Suprapubic skin (tissue), 4 donors: Measurements from ENCODE around the gene TSPAN17. TPM values are rescaled to one million over a fixed set of nuclear protein-coding genes. Genes with fewer than 3 reads are reported as not detected.

Source experiments
- DNase-seq, 2 donors: peaks; one replicate each; pipeline ENCODE4 v3.0.0-alpha.2; 2019; ENCODE audit warnings: low spot score in 2 of 2
- H3K27ac ChIP-seq: fragments of 200-600 bp; sonication (generic); one replicate; pipeline ENCODE4 v1.5.1; 2019
- H3K27me3 ChIP-seq: fragments of 200-600 bp; sonication (generic); one replicate; pipeline ENCODE4 v1.5.1; 2019
- H3K36me3 ChIP-seq: fragments of 200-600 bp; sonication (generic); one replicate; pipeline ENCODE4 v1.5.1; 2019
- H3K4me1 ChIP-seq: fragments of 200-600 bp; sonication (generic); one replicate; pipeline ENCODE4 v1.5.1; 2019
- H3K4me3 ChIP-seq: fragments of 200-600 bp; sonication (generic); one replicate; pipeline ENCODE4 v1.5.1; 2019; ENCODE audit warnings: mild to moderate bottlenecking
- H3K9me3 ChIP-seq: fragments of 200-600 bp; sonication (generic); one replicate; pipeline ENCODE4 v1.5.1; 2019
- EP300 ChIP-seq: sonication (generic); formaldehyde crosslinking; IDR thresholded peaks from one replicate; pipeline ENCODE4 v1.6.1; 2017; ENCODE audit warnings: antibody characterized with exemption
- POLR2A ChIP-seq, 2 donors: fragments of 450-650 bp; IDR thresholded peaks; one replicate each; pipeline ENCODE4 v1.6.1; 2017; ENCODE audit warnings: antibody characterized with exemption in 2 of 2, mild to moderate bottlenecking in 2 of 2, moderate library complexity in 2 of 2
- POLR2AphosphoS5 ChIP-seq, 3 donors: sonication (generic); formaldehyde crosslinking; IDR thresholded peaks; one replicate each; pipeline ENCODE4 v1.6.1; 2017; ENCODE audit warnings: antibody characterized with exemption in 3 of 3
- WGBS: methylation state at CpG from one replicate; pipeline ENCODE4 v1.1.5; 2018; 5-methylcytosine and 5-hydroxymethylcytosine counted together
- total RNA-seq, 4 donors: library from RNA; depleted of rRNA; stranded (reverse); fragments of >200 nt; gene quantifications; one replicate each; pipeline ENCODE4 v1.1.0, GENCODE V29; 2016
- TF ChIP-seq, protein P1 (sequence below), 2 donors: fragments of 200-600 bp in 1 of 2; fragments of 450-650 bp in 1 of 2; sonication (generic) in 1 of 2; IDR thresholded peaks; one replicate each; pipeline ENCODE4 v1.5.1; 2016 to 2019; ENCODE audit warnings: antibody characterized with exemption in 2 of 2, mild to moderate bottlenecking in 1 of 2, moderate library complexity in 1 of 2

TSPAN17 gene
- total RNA-seq, 4 donors from 2014 or later = 14.6 to 22.3 (median 17.7) TPM

DNA sequence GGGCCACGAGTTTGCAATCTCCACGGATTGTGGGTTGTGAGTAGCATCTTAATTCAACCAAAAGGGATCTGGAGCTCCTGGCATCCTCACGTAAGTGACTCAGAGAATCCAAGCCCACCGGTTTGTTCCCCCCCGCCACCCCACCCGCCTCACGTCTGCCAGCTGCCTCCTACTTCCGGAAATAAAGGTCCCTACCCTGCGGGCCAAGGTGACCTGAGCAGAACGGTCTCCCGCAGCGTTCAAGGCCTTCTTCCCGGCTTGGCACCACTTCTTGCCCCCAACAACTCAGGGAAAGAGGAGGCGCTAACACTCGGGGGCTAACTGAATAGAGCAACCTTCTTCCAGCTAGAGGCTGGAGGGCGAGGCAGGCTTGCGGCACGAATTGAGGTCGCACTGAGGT, 28.5 kb upstream of the TSPAN17 start:
- Histone ChIP-seq H3K27me3 (peaks cover 82% of the 10 kb centered on the region), H3K27ac (no peak overlapping the region), H3K36me3 (no peaks in the 10 kb centered on the region), H3K9me3 (no peaks in the 10 kb centered on the region), H3K4me3 (no peak overlapping the region), H3K4me1 (peaks cover 19% of the 10 kb centered on the region)
- no peak for TF ChIP-seq POLR2A (IDR thresholded peaks at IDR 0.05)
- TF ChIP-seq EP300 = no peak
- TF ChIP-seq POLR2AphosphoS5 (IDR thresholded peaks at IDR 0.05) = no peak
- TF ChIP-seq, protein P1, sequence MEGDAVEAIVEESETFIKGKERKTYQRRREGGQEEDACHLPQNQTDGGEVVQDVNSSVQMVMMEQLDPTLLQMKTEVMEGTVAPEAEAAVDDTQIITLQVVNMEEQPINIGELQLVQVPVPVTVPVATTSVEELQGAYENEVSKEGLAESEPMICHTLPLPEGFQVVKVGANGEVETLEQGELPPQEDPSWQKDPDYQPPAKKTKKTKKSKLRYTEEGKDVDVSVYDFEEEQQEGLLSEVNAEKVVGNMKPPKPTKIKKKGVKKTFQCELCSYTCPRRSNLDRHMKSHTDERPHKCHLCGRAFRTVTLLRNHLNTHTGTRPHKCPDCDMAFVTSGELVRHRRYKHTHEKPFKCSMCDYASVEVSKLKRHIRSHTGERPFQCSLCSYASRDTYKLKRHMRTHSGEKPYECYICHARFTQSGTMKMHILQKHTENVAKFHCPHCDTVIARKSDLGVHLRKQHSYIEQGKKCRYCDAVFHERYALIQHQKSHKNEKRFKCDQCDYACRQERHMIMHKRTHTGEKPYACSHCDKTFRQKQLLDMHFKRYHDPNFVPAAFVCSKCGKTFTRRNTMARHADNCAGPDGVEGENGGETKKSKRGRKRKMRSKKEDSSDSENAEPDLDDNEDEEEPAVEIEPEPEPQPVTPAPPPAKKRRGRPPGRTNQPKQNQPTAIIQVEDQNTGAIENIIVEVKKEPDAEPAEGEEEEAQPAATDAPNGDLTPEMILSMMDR (IDR thresholded peaks at IDR 0.05) = no peak
- 38% methylated on average over 15 of the region's 19 CpGs for WGBS
- DNase-seq = no peak

DNA sequence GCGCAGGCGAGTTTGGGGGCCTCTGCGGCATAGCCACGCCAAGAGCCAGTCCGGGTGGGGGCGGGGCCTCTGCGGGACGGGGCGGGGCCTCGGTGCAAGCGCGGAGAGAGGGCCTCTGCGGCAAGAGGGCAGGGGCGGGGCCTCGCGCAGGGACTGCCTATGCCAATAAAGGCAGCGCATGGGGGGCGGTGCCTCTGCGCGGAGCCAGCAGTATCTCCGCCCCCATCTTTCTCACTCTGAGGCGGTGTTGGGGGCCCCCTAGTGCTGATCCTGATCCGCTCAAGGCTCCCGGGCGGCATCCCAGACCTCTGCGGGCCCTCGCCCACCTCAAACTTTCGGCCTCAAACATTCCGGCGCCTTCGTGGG, 28.1 kb upstream of the TSPAN17 start:
- Histone ChIP-seq H3K36me3 (no peaks in the 10 kb centered on the region), H3K4me1 (peaks cover 19% of the 10 kb centered on the region), H3K4me3 (no peak overlapping the region), H3K27ac (no peak overlapping the region), H3K9me3 (no peaks in the 10 kb centered on the region), H3K27me3 (peaks cover 86% of the 10 kb centered on the region)
- no peak for DNase-seq
- WGBS = no CpG with 5 or more reads among the region's 31 CpGs
- TF ChIP-seq, protein P1 (IDR thresholded peaks at IDR 0.05) = no peak
- TF ChIP-seq EP300 (no peak), POLR2A (IDR thresholded peaks at IDR 0.05) (no peak), POLR2AphosphoS5 (IDR thresholded peaks at IDR 0.05) (no peak)

DNA sequence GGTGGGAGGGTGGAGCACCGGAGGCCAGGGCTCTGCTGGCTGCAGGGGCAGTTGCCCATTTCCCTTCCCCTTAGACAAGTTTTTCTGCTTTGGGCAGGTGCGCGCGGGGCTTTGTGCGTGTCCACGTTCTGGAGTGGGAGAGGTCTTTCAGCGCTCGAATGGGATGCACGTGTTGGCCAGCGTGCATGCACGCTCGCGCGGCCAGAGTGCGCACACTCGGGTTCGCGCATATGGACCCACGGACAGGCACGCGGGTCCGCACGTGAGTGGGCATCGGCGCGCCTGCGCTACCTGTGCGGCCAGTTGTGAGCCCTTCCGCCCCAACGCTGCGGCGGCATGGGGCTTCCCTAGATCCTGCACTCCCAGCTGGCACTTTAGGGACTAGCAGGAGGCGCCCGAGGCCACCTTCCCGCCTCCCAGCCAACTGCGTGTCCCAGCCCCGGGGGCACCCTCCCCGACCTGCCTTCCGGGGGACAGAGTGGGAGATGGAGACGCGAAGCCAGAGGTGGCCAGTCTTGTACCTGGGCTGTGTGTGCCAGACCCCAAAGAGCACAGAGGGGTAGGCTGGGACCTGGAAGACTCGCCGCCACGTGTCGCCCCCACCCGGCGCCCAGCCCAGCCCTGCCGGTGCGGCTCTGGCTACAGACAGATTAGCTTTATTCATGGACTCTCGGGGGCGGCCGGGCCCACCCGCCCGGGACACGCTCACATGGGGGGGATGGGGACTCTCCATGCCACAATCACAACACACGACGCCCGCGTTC, 27.5 kb upstream of the TSPAN17 start:
- Histone ChIP-seq H3K9me3 (no peaks in the 10 kb centered on the region), H3K36me3 (no peaks in the 10 kb centered on the region), H3K27ac (no peak overlapping the region), H3K4me3 (no peak overlapping the region), H3K4me1 (peaks cover 19% of the 10 kb centered on the region), H3K27me3 (peaks cover 89% of the 10 kb centered on the region)
- DNase-seq = no peak
- no peak for TF ChIP-seq EP300
- no peak for TF ChIP-seq POLR2A (IDR thresholded peaks at IDR 0.05)
- no peak for TF ChIP-seq POLR2AphosphoS5 (IDR thresholded peaks at IDR 0.05)
- TF ChIP-seq, protein P1 (IDR thresholded peaks at IDR 0.05) = no peak
- 0% methylated on average over 5 of the region's 59 CpGs for WGBS

DNA sequence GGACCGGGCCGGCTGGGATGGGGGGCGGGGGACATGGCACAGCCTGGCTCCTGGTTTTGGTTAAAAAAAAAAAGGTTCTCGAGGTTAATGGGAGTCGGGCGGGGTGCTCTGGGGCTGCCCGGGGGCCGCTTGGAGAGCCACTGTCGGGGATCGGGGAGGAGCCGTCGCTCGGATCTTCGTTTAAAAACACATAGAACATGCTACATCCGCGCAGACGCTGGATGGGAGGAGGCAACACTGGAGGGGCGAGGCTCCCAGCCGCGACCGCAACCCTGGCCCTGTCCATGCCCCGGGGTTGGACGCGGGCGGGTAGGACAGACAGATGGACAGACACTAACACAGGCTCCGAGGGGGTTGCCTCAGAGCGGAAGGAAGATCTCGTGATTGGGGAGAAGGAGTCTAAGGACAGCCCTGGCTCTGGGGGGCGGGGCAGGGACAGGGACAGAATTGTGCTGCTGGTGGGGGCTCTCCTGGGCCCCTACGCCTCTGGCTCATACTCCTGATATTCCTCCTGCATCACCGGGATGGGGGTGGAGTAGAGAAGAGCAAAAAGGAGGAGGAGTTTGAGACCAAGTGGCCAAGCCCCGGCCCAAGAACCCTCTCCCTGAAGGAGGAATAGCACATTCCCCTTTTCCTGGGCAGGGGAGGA, 26.8 kb upstream of the TSPAN17 start:
- Histone ChIP-seq H3K9me3 (no peaks in the 10 kb centered on the region), H3K27ac (no peak overlapping the region), H3K27me3 (peaks cover 89% of the 10 kb centered on the region), H3K4me3 (no peak overlapping the region), H3K36me3 (no peaks in the 10 kb centered on the region), H3K4me1 (peaks cover 19% of the 10 kb centered on the region)
- no peak for TF ChIP-seq POLR2A (IDR thresholded peaks at IDR 0.05)
- TF ChIP-seq, protein P1 (IDR thresholded peaks at IDR 0.05) = no peak
- no peak for TF ChIP-seq POLR2AphosphoS5 (IDR thresholded peaks at IDR 0.05)
- TF ChIP-seq EP300 = no peak
- 3% methylated on average over 25 of the region's 32 CpGs for WGBS
- no peak for DNase-seq

DNA sequence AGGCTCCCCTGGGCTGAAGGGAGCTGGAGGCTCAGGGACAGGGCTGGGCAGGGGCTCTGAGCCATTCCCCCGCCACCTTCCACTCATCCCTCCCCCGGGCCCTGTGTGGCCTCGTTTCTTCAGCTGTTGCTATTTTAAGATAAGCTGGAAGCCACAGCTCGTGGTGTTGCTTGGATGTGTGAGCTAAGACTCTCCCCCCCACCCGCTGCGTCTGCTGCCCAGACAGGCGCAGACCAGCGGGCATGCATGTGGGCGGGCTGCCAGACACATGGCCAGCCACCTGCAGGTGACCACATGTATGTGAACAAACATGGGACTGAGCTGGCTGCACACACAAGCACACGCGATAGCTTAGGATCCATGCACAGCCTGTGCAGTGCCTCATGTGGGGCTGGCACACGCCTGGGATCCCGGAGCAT, 25.6 kb upstream of the TSPAN17 start:
- no peak for DNase-seq
- no peak overlapping the region for H3K27ac ChIP-seq
- H3K9me3 ChIP-seq = no peaks in the 10 kb centered on the region
- no peaks in the 10 kb centered on the region for H3K36me3 ChIP-seq
- peaks cover 87% of the 10 kb centered on the region for H3K27me3 ChIP-seq
- H3K4me1 ChIP-seq = peaks cover 22% of the 10 kb centered on the region
- WGBS = 46% methylated on average over 9 of the region's 13 CpGs
- no peak overlapping the region for H3K4me3 ChIP-seq
- no peak for TF ChIP-seq POLR2AphosphoS5 (IDR thresholded peaks at IDR 0.05)
- TF ChIP-seq POLR2A (IDR thresholded peaks at IDR 0.05) = no peak
- TF ChIP-seq, protein P1 (IDR thresholded peaks at IDR 0.05) = no peak
- no peak for TF ChIP-seq EP300
